Mucosa of gallbladder (tissue), 1 donor: ENCODE results near the gene SLF2. TPM values are rescaled to one million over a fixed set of nuclear protein-coding genes. Genes with fewer than 3 reads are reported as not detected.

Source experiments
- DNase-seq: peaks from one replicate; pipeline ENCODE4 v3.0.0-alpha.2; 2020; ENCODE audit warnings: low spot score
- total RNA-seq: library from RNA; stranded (reverse); gene quantifications from one replicate; pipeline ENCODE4 v1.2.1, GENCODE V29; 2021
- donor health status: DM: no; HTN: no; CAD: no.

The SLF2 gene
- total RNA-seq, 1 donor from 2014 or later = 26.1 TPM

DNA sequence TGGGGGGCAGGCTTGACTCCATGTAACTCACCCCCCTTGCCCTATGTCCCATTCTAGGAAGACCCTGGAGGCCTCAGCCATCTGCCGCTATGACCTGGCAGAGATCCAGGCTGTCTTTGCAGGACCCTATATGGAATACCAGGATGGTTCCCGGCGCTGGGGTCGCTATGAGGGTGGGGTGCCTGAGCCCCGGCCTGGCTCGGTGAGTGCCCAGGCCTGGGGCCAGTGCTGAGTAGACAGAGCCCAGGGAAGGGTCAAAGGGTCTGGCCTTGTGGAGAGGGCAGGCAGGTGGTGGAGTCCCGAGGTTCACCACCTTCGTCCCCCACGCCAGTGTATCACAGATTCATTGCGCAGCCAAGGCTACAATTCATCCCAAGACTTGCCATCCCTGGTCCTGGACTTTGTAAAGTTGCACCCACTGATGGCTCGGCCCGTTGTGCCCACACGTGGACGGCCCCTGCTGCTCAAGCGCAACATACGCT is 67.1 kb downstream of the SLF2 start:
- no peak for DNase-seq

DNA sequence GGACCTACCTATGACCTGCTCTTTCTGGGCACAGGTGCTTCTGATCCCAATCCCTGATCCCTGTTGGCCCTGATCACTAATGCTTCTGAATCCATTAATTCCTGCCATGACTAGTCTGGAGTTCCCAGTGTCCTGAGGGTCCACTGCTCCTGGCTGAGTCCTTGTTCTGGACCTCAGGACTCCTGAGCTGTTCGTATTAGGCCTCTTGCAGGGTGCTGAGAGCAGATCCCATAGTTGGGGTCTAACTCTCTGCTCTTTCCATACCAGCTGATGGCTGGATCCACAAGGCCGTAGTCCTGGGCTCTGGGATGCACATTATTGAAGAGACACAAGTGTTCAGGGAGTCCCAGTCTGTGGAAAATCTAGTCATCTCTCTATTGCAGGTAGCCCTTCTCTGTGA is 67.5 kb downstream of the SLF2 start:
- DNase-seq = no peak

DNA sequence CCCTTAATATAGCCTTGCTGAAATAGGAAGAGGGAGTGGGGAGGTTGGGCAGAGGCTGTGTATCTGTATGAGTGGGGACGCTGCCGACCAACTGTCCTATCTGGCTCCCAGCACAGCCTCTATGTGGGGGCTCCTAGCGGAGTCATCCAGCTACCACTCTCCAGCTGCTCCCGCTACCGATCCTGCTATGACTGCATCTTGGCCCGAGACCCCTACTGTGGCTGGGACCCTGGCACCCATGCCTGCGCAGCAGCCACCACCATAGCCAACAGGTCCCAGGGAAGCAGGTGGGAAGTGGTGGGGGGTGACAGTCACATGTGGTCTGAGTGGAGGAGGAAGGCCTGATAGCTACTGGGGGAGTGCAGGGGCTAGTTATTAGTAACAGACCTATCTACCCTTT is 67.9 kb downstream of the SLF2 start:
- DNase-seq = no peak

DNA sequence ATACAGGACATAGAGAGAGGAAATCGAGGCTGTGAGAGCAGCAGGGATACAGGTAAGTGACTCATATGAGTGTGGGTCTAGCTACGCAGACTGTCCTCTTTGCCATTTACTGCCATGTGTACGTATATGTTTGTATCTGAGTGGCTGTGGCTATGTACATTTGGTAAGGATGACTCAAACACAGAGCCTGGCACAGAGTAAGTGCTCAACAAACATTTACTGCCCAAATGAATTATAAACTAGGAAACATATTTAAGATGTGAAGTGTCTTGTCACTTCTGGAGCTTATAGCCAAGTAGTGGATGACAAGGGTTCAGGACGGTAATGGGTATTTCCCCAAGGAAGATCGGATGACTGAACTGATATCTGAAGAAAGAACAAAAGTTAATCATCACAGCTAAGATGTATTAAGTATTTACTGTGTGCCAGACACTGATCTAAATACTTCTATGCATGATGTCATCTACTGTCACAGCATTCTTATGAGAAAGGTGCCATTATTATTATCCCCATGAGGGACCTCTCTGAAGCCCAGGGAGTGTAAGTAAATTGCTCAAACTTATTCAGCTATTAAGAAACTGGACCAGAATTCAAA is 68.5 kb downstream of the SLF2 start:
- DNase-seq = no peak

DNA sequence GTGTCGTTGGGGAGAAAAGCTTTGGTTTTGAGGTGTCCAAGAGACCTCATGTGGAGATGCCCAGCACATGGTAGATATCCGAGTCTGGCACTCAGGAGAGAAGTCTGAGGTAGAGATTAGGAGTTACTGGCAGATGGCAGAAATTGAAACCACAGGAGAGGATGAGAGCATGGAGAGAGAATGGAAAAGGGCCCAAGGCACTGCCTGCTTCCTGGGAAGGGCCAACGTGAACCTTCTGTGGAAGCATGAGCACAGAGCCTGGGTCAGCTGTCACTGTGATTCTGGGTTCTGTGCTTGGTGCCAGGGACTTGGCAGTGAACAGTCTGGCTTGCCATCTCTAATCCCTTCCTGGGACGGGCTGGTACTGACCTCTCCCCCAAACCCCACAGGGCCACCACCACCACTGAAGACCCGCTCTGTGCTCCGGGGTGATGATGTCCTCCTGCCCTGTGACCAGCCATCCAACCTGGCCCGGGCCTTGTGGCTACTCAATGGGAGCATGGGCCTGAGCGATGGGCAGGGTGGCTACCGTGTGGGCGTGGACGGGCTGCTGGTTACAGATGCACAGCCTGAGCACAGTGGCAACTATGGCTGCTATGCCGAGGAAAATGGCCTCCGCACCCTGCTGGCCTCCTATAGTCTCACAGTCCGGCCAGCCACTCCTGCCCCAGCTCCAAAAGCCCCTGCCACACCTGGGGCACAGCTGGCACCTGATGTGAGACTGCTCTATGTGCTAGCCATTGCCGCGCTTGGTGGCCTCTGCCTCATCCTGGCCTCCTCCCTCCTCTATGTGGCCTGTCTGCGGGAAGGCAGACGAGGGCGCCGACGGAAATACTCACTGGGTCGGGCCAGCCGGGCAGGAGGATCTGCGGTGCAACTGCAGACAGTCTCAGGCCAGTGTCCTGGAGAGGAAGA is 70.4 kb downstream of the SLF2 start:
- no peak for DNase-seq

DNA sequence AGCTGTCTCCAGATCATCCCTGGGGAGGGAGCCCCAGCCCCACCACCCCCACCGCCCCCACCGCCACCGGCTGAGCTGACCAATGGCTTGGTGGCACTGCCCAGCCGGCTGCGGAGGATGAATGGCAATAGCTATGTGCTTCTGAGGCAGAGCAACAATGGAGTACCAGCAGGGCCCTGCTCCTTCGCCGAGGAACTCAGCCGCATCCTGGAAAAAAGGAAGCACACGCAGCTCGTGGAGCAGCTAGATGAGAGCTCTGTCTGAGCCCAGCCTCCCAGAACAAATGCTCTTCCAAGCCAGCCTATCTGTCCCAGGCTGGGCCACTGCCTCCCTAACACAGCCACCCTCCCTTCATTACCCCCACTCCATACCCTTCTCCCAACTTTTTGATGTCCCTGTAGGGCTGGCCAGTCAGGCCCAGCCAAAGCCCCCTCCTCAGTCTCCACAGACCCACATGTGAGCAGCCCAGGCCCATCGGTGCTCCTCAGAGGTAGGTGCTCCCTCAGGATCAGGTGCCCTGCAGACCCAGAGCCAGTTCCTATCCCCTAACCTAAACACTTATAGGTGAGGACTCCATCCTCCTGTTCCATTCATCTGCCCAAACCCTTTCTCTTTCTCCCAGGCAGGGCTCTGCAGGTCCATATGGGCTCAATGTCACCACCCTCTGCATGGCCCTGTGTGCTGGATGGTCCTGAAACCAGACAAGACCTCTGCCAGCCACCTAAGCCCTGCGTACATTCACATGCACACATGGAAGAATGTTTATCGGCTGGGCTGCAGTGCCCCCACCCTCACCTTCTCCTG is 71.3 kb downstream of the SLF2 start:
- DNase-seq = no peak

DNA sequence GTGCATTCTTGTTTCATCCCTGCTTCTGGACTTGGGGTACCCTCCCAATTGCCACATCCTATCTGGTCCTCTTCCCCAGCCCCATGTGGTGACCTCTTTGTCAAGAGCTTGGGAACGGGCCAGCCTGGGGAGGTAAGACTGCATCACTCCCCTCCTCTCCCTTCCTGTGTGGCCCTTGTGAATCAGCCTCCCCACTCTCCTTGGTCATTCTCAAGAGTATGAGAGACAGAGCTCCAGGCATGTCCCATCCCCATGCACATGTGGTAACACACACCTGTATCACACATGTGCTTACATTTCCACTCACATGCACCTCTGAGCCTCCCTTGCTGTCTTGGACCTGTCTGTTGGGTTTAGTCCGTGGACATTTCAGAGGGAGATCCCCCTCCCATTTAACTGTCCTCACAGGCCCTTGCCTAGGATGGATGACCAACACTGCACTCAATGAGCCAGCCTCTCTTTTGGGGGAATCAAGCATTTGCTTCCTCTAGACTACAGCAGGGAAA is 72.0 kb downstream of the SLF2 start:
- no peak for DNase-seq

DNA sequence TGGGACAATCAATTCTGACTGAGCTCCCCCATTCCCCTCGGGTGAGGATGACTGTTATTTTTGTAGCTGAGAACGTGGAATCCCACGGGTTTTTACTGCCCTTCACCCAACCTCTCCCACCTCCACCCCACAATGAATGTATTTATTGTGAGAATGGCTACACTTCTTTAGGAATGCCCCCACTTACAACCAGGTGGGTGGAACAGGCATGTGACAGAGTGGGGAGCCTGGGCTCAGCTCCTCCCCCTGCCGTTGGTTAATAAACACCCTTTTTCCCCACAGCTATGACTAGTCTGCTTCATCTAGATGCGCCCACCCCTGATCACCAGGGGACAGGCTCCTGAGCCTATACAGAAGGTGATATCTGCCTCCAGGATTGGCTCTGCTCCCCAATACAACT is 72.6 kb downstream of the SLF2 start:
- no peak for DNase-seq

DNA sequence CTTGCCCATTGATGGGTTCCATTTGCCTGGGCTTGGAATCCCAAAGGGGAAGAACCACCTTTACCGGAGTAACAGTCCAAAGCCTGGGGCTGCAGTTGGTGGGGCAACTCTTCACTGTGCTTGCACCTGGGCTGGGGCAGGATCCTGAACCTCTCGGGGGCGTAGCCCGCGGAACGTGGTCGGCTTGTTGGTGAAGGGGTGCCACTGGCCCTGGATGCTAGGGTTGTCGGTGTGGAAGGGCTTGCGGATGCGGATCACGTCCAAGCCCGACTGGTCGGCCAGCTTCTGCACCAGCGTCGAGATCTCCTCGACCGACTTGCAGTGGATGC is 73.8 kb downstream of the SLF2 start:
- no peak for DNase-seq

DNA sequence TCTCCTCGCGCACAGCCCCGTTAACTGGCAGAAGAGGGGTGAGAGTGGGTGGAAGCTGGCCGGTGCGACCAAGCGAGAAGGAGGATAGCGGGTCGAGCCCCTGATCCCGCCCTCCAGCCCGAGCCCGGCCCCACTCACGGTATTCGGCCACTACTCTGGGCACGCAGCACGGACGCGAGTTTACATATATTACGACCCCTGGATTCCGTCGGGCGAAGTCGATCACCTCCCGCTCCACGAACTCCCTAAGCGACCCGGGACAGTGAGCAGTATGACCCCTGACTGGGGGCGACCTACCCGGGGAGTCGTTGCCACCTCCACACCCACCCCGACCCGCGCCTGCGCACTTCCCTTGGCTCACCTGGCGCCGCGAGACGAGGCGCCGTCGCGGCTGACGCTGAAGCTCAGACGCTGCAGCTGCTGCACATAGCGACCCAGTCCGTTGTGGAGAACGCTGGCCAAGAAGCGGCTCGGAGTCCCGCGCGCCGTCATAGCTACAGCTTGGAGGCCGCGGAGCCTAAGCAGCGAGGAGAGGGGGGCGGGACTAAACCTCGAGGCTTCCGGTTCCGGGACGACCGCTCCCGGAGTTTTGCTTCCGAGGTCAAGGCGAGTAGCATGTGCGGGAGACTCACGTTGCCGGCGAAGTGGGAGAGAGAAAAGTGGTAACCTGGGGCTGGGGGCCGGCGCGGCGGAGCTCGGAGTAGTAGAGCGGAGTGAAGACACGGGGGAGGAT is 74.4 kb downstream of the SLF2 start, which contains the start of the genes MRPL43 and TWNK:
Gene MRPL43, minus strand, starts transcription at position 546 of the 733 bp plus-strand sequence. Its CDS starts 54 bp downstream, at position 492.
Gene TWNK, plus strand, starts transcription at position 592 of the 733 bp plus-strand sequence. CDS start 668 bp downstream, outside the sequence.
- DNase-seq = peak; percentile 82

DNA sequence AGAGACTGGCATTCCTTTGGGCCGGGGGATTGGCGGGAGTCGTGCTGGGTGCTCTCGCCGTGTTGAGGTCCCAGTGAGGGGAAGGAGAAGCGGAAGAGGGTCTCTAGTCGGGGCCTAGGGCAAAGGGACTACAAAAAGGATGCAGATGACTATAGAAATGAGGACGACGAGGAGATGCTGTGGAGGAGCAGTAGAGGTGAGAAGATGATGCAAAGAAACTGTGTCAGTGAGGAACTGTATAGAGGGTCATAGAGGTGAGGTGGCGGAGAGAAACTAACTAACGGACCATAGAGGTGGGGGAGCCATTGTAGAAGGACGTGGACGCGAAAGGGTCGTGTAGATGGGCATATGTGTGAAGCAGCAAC is 74.9 kb downstream of the SLF2 start:
- DNase-seq = no peak

DNA sequence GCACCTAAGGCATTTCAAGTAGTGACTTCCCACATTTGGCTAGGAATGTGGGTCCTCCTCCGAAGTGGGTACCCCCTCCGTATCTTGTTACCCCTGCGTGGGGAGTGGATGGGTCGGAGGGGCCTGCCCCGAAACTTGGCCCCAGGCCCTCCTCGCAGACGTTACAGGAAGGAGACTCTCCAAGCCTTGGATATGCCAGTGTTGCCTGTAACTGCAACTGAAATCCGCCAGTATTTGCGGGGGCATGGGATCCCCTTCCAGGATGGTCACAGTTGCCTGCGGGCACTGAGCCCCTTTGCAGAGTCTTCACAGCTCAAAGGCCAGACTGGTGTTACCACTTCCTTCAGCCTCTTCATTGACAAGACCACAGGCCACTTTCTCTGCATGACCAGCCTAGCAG is 75.4 kb downstream of the SLF2 start:
- DNase-seq = no peak

DNA sequence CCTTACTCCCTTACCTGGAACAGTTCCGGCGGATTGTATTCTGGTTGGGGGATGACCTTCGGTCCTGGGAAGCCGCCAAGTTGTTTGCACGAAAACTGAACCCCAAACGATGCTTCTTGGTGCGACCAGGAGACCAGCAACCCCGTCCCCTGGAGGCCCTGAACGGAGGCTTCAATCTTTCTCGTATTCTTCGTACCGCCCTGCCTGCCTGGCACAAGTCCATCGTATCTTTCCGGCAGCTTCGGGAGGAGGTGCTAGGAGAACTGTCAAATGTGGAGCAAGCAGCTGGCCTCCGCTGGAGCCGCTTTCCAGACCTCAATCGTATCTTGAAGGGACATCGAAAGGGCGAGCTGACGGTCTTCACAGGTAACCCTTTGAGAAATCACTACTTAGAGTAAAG is 76.3 kb downstream of the SLF2 start:
- no peak for DNase-seq

DNA sequence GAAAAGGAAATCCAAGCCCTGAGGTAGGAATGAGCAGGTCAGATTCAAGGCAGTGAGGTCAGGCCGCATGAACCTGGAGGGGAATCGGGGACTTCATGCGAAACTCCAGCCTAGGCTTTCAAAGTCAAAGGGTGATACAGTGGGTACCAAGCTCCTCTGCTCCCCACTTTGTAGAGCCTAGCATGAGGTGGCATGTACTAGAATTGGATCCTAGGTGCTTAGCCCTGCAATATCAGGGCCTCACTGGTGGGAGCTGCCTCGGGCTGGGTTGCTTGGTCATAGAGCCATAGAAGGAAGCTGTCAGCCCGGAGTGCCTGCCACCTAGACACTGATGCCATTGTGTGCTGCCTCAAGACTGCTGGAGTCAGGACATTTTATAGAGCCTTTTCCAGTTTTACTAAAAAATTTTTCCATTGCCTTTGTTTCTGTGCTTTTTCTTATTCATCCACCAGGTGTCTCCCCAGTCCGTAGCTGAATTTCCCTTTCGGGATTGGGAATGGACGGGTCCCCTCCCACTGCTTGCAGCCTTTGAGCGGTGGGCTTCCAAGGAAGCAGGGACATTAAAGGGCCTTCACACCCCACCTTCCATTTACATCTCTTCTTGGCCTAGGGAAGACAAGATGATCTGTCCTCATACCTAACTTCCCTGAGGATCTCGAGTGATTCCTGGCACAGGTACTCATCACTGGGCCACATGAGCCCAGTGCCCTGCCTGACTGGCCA is 81.4 kb downstream of the SLF2 start:
- no peak for DNase-seq

DNA sequence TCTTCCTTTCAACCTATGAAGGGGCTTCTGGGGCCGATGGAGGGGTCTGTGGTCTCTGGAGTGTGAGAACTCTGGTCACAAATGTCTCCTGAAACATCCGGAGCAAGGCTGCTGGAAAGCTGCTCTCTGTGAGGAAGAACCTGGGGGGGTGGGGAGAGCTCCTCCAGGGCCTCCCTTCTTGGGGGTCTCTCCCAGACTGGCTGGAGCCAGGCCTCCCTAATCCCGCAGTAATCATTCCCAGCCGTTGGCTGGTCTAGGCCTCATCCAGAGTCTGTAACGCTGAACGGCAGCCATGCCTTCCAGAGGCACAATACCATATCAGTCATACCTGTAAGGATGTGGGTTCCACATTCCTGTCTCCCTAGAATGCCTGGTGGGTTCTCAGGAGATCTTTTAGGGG is 82.4 kb downstream of the SLF2 start:
- DNase-seq = no peak

DNA sequence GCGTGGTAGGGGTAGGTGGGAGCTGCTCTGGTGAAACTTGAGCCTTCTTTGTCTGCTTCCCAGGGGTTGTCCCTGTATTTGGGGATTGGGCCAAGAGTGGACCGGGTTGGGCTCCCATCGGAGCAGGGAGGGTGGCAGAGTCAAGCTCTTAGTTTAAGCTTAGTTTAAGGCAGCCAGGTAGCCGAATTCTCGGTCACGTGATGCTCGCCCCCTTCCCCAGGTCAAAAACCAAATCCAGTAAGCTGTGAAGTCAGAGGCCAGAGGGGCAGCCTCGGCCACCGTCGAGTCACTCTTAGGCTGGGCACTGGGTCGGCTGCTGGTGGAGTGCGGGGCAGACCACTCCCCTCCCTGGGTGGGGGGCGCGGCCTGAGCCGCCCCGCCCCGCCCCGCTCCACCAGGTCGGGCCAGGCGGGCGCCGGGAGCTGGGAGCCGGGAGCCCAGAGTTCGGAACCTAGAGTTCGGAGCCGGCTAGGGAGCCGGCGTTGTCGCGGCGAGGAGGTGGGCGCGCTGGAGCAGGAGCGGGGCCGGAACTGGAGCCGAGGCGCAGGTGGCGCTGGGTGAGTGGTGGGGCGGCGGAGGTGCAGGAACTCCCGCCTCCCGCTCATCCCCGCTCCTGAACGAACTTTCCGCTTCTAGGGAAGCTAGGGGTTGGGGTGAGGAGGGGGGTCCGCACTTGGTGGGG is 84.1 kb downstream of the SLF2 start:
- no peak for DNase-seq

DNA sequence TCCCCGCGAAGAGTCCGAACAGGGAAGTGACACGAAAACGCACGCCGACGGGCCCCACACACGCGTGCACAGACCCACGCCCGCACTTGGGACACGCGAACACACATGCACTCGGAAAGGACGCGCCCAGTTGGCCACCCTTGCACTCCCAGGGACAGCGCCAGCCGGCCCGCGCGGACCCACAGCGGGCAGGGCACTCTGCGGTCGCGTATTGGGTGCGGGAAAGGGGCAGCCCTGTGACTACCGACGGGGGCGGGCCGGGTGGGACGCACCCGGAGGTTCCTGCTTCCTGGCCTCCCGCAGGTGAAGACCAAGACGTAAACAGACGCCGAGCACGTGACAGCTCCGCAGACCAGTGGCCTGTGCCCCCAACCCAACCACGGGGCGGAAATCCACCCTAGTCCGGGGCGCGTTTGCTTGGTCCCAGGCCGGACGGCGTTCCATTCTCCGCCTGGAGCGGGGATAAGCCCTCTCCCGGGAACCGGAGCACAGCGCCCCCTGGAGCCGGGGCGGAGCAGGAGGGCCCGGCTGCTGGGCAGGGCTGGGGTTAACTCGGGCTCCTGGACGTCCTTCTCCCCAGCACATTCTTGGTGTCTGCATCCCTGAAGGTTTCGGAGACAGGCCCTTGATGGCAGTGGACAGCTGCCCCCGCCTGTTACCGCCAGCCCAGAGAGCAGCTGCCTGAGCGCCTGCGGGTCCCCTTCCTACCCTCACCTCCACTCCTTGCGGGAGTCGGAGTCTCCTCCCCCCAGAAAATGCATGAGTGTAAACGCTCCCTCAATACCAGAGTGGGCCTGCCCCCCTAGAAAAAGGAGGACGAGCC is 84.8 kb downstream of the SLF2 start:
- peak; percentile 63 for DNase-seq

DNA sequence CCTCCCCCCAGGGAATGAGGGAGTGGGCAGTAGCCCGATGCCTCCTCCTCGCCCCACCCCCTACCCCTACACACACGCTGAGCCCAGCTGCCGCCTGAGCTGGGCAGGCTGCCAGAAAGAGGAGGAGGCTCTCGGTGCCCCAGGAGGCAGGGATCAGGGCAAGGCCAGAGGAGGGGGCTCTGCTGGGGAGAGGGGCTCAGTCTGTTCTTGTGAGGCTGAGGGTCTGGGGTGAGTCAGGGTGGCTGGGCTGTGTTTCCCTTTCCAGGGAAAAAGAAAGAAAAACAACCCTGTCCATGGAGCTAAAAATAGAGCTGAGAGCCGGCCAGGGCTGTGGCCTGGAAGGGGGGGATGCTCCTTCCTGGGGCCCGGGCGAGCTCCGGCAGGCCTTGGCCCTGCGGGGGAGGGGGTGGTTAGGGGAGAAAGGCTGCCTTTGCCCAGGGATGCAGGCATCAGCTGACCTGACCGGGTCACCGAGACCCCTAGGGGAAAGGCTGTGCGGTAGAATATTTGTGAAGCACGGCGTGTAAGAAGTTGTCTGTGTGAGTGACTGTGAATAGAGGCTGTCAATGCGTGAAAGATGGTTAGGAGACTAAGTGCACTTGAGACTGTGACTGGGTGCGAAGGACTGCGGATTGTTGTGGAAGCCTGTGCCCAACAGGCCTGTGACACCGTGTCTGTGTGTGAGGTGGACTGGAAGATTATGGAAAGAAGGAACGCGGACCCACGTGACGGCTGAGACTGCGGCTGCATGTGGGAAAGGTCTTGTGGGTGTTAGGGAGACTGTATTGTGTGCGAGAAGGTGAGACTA is 85.6 kb downstream of the SLF2 start:
- DNase-seq = peak; percentile 76
